A549 treated with CpdA at 1 μM for 4 hours (cell line): ENCODE data around the gene GLS2. TPM values are rescaled to one million over a fixed set of nuclear protein-coding genes. Genes with fewer than 3 reads are reported as not detected.

ENCODE experiments used
- total RNA-seq: library from RNA; stranded (reverse); fragments of 200-300 nt; extraction: Qiagen RNA extraction; gene quantifications from 5 replicates; pipeline ENCODE4 v1.2.3, GENCODE V29; 2022; ENCODE audit warnings: low read depth

Gene GLS2
- 0.12 to 0.25 TPM (median 0.17 TPM) in 5 replicates for total RNA-seq

DNA sequence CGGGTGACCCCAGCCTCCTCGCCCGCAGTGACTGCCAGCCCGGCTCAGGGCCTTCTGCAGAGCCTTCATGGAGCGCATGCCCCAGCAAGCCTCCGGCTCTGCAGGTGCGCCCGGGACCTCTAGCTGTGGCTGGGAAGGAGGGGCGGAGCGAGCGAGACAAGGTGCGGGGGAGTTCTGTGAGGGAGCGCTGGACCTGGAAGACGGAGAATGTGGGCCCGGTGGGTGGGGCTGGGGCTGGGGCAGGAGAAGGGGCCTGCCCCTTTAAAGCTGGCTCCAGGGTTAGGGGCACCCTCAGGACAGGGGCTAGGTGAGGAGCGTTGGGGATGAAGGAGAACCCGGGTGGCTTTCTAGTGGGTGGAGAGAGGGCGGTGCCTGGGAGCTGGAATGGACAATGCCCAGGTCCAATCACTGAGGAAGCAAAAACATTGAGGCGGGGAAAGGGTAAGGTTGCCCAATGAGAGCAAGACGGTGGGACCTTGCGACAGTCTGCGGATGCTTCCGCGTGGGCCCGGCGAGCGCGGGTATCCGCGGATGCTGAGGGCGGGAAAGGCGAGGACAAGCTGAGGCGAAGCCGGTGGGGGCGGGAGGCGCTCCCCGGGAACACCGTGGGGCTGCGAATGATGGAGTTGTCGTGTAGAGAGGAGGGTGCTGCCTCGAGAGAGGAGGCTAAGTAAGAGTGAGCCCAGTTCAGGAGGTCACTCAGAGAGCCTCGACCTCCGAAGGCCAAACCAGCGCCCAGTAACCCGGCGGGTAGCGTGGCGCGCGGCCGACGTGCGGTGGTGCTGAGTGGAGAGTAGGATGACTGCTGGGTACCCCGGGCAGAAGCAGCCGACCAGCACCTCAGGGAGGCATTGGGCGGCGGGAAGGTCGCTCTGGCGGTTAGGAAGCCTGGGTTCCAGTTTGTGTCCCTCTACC, at the start of gene GLS2:
Gene GLS2 (minus strand): TSS at position 121 of the 915 bp plus-strand sequence. CDS start 43 bp downstream, at position 78.

DNA sequence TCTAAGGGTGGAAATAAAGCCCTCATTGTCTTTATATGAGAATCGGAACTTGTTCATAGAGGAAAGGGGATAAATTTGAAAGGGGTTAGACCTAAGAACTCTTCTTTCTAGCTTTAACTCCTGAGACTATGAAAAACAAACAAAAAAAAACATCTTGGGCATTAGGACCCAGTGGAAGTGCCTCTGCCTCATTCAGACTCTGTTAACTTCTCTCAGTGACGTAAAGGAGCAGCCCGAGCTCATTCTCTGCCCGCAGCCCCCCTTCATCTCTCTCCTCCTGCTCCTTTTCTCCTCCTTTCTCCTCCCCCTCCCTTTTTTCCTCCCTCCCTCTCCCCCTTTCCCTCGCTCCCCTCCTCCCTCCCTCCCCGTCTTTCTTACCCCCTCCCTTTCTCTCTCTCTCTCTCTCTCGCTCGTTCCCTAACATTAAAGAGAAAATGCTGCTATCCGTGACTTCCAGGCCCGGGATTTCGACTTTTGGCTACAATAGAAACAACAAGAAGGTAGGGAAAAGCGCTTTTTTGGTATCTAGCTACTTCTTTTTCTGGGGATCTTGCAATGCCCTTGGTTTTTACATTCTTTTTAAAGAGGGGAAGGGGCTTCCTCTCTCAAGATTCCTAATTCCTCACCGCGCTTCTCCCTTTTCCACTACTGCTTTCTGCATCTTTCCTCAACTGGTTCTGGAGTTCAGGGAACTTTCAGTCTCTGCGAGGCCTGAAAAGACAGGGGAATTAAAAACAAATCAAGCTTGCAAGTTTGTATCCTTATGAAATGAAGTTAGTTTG, 33.8 kb upstream of the GLS2 start, which contains the start of gene RBMS2:
Gene RBMS2 (plus strand): TSS at position 231 of the 782 bp plus-strand sequence. CDS start 204 bp downstream, at position 435.

DNA sequence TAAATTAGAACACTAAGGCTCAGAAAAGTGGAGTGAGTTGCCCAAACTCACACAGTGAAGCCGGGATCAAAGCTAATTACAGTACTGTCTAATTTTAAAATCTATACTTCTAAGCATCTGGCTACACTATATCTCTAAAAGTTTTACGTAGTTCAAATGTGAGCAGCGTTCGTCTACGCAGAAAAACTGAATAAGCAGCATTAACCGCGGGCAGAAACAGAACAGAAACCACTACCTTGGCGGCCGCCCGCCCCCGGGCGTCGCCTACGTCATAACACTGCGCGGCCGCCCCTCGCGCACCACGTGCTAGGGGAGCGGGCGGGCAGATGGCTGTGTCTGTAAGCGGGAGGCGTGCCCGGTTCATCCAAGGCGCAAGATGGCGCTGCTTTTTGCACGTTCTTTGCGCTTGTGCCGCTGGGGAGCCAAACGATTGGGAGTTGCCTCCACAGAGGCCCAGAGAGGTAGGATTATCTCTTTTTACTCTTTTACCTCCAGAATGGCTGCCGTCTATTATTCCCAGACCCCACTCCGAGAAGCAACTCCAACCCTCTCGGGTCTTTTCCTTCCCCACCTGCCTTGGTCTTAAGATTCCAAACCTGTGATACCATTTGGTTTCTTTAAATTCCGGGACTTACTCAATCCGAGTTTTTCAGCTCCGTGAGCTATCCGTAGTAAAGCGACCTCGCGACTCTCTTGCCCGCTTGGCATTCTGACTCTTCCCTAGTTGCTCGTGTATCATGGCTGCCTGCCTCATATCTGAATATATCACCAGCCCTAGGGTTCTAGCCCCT, 19.6 kb downstream of the GLS2 start, which contains the start of gene SPRYD4:
Gene SPRYD4 (plus strand): TSS at position 363 of the 791 bp plus-strand sequence. CDS start 14 bp downstream, at position 377.

DNA sequence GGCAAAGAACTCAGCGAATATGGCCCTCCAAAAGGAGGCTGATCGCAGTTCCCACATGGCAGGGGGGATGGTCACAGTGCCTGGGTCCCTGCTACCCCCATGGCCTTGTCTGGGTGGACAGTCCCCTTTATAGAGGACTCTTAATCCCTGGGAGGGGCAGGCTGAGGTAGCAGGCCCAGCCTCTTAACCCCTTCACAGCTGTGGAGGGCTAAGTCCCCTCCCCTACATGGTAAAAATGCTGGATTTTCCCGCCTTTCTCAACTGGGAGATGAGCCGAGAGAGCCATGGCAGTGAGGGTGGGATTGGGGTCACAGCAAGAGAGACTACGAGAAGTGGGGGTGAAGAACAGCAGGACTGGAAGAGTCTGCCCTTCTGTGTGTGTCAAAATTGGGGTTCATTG, 33.4 kb downstream of the GLS2 start, which contains the start of gene MIP:
Gene MIP (minus strand): TSS at position 101 of the 400 bp plus-strand sequence. CDS start 44 bp downstream, at position 57.

DNA sequence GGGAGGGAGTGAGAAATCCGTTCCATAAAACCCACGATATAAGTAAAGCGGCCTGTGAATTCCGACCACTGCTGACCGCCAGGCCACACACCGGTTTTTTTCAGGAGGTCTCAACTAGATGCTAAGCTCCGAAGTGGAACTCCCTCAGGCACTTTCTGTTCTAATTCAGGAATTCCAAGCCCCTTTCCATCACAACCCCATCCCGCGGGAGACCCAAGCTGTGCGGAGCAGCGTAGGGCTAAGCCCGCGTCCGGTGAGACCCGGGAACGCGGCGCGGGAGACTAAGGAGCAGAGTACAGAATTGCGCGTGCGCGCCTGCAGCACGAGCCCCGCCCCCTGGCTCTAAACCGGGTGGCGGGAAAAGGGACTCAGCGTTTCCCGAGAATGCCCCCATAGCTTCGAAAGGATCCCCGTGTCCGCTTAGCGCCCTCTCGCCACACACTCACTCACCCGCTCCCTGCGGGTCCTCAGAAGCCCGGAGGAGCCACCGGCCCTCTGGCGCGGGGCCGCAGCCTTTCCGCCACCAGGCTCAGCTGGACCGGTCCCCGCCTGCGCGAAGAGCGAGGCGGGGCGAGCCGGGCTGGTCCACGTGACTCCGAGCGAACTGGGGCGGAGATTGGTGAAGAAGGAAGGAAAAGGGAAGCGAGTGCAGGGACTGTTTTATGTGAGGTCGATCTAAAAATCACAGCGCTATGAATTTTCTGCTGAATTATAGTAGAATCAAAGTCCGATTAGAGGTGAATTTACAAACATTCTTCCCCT, 38.9 kb downstream of the GLS2 start, which contains the start of gene TIMELESS:
Gene TIMELESS (minus strand): TSS at position 567 of the 762 bp plus-strand sequence. CDS start 15,256 bp downstream, outside the sequence.

Other genes with a start within 250 kb of the GLS2 start
- gene ANKRD52, start 229.8 kb downstream of the GLS2 start, total RNA-seq: 40.5 to 51.3 TPM (median 45.3 TPM) in 5 replicates
- gene COQ10A, start 221.2 kb downstream of the GLS2 start, total RNA-seq: 17.7 to 20.7 TPM (median 19.9 TPM) in 5 replicates
- gene CS, start 187.8 kb downstream of the GLS2 start, total RNA-seq: 147 to 170 TPM (median 156 TPM) in 5 replicates
- gene CNPY2, start 172.2 kb downstream of the GLS2 start, total RNA-seq: 103 to 164 TPM (median 154 TPM) in 5 replicates
- 15.0 to 16.0 TPM (median 15.7 TPM) in 5 replicates for gene PAN2, start 154.2 kb downstream of the GLS2 start, total RNA-seq
- gene IL23A, start 149.3 kb downstream of the GLS2 start, total RNA-seq: 0.29 to 1.2 TPM (median 0.56 TPM) in 5 replicates
- gene STAT2, start 128.1 kb downstream of the GLS2 start, total RNA-seq: 11.5 to 14.8 TPM (median 12.1 TPM) in 5 replicates
- gene APOF, start 125.3 kb downstream of the GLS2 start, total RNA-seq: not detected in 5 replicates
- gene TIMELESS, start 38.7 kb downstream of the GLS2 start, total RNA-seq: 37.7 to 39.6 TPM (median 38.6 TPM) in 5 replicates
- 0.14 to 0.26 TPM (median 0.20 TPM) in 3 of 5 replicates, not detected in the others for gene MIP, start 33.5 kb downstream of the GLS2 start, total RNA-seq
- 1.7 to 2.0 TPM (median 1.8 TPM) in 5 replicates for gene SPRYD4, start 19.6 kb downstream of the GLS2 start, total RNA-seq
- gene RBMS2, start 33.7 kb upstream of the GLS2 start, total RNA-seq: 10.4 to 16.3 TPM (median 14.0 TPM) in 5 replicates
- 31.6 to 45.1 TPM (median 42.4 TPM) in 5 replicates for gene BAZ2A, start 142.2 kb upstream of the GLS2 start, total RNA-seq
- 791 to 925 TPM (median 908 TPM) in 5 replicates for gene ATP5F1B, start 157.8 kb upstream of the GLS2 start, total RNA-seq
- gene PTGES3, start 200.1 kb upstream of the GLS2 start, total RNA-seq: 369 to 448 TPM (median 418 TPM) in 5 replicates
- gene NACA, start 237.1 kb upstream of the GLS2 start, total RNA-seq: 1,483 to 1,932 TPM (median 1,546 TPM) in 5 replicates